ENCODE results near the gene TTF2. TPM values are rescaled to one million over a fixed set of nuclear protein-coding genes. Genes with fewer than 3 reads are reported as not detected.
A peak's percentile ranks its signal among the peaks of the same experiment; 100 is the strongest.

The TTF2 gene
- total RNA-seq, 4 donors from 2014 or later = 12.1 to 59.4 (median 28.5) TPM

- no peak overlapping the region for H3K4me3 ChIP-seq
- no peaks in the 10 kb centered on the region for H3K4me1 ChIP-seq
- no peak for TF ChIP-seq POLR2A (IDR thresholded peaks at IDR 0.05)
- no peak for TF ChIP-seq CTCF (IDR thresholded peaks at IDR 0.05)
- no peak overlapping the region for H3K27ac ChIP-seq
- H3K36me3 ChIP-seq = no peaks in the 10 kb centered on the region
- H3K9me3 ChIP-seq = no peaks in the 10 kb centered on the region
- H3K27me3 ChIP-seq = no peaks in the 10 kb centered on the region
- DNase-seq = no peak
Observed at GRCh38 chr1:117036018-117036461, 24.1 kb upstream of the TTF2 start.

GRCh38 chr1:117037802-117038201, 22.3 kb upstream of the TTF2 start:
- no peak overlapping the region for H3K27ac ChIP-seq
- no peak overlapping the region for H3K4me3 ChIP-seq
- no peak for TF ChIP-seq POLR2A (IDR thresholded peaks at IDR 0.05)
- TF ChIP-seq CTCF (IDR thresholded peaks at IDR 0.05) = no peak
- H3K4me1 ChIP-seq = no peaks in the 10 kb centered on the region
- no peaks in the 10 kb centered on the region for H3K9me3 ChIP-seq
- no peaks in the 10 kb centered on the region for H3K27me3 ChIP-seq
- H3K36me3 ChIP-seq = no peaks in the 10 kb centered on the region
- DNase-seq = no peak

- Histone ChIP-seq H3K36me3 (no peaks in the 10 kb centered on the region), H3K9me3 (no peaks in the 10 kb centered on the region), H3K4me1 (no peaks in the 10 kb centered on the region), H3K27me3 (no peaks in the 10 kb centered on the region), H3K27ac (no peak overlapping the region), H3K4me3 (no peak overlapping the region)
- DNase-seq = no peak
- TF ChIP-seq CTCF (IDR thresholded peaks at IDR 0.05) = no peak
- no peak for TF ChIP-seq POLR2A (IDR thresholded peaks at IDR 0.05)
Observed at GRCh38 chr1:117038236-117038635, 21.9 kb upstream of the TTF2 start.

GRCh38 chr1:117044217-117044616, 15.9 kb upstream of the TTF2 start:
- no peak overlapping the region for H3K4me3 ChIP-seq
- peak overlapping the region in 1 of 4 donors; percentile 19 for H3K27ac ChIP-seq
- no peak for TF ChIP-seq CTCF (IDR thresholded peaks at IDR 0.05)
- TF ChIP-seq POLR2A (IDR thresholded peaks at IDR 0.05) = no peak
- no peaks in the 10 kb centered on the region for H3K27me3 ChIP-seq
- H3K4me1 ChIP-seq = no peaks in the 10 kb centered on the region
- no peaks in the 10 kb centered on the region for H3K36me3 ChIP-seq
- no peaks in the 10 kb centered on the region for H3K9me3 ChIP-seq
- no peak for DNase-seq

GRCh38 chr1:117045644-117046043, 14.5 kb upstream of the TTF2 start:
- no peak for DNase-seq

More at GRCh38 chr1:117045644-117046043, 14.5 kb upstream of the TTF2 start:
- Histone ChIP-seq H3K27me3 (no peaks in the 10 kb centered on the region), H3K4me1 (no peaks in the 10 kb centered on the region), H3K36me3 (no peaks in the 10 kb centered on the region), H3K9me3 (no peaks in the 10 kb centered on the region), H3K4me3 (no peak overlapping the region), H3K27ac (no peak overlapping the region)
- TF ChIP-seq POLR2A (IDR thresholded peaks at IDR 0.05) = no peak
- no peak for TF ChIP-seq CTCF (IDR thresholded peaks at IDR 0.05)
